HG02798 (cell line): ENCODE data around the gene BPIFB6.

Experiments used
- ATAC-seq: cut with Tn5 transposase; IDR thresholded peaks from one replicate; pipeline ENCODE4 v1.9.1; 2021; ENCODE audit warnings: mild to moderate bottlenecking; ENCODE audit not compliant: unreplicated experiment, poor library complexity

BPIFB6 gene

GRCh38 chr20:33082546-33082945, 51.1 kb downstream of the BPIFB6 start:
- ATAC-seq, result no peak

- ATAC-seq, result no peak
Observed at GRCh38 chr20:33083544-33084340, 52.3 kb downstream of the BPIFB6 start.

- ATAC-seq, result no peak
Observed at GRCh38 chr20:33084722-33085121, 53.3 kb downstream of the BPIFB6 start.

- no peak for ATAC-seq
Observed at GRCh38 chr20:33086052-33086722, 54.7 kb downstream of the BPIFB6 start.

- no peak for ATAC-seq
Observed at GRCh38 chr20:33091147-33091546, 59.7 kb downstream of the BPIFB6 start.

GRCh38 chr20:33091693-33092092, 60.2 kb downstream of the BPIFB6 start:
- ATAC-seq, result no peak

- ATAC-seq, result no peak
Observed at GRCh38 chr20:33092361-33092760, 60.9 kb downstream of the BPIFB6 start.

GRCh38 chr20:33093074-33093473, 61.6 kb downstream of the BPIFB6 start:
- ATAC-seq, result no peak

GRCh38 chr20:33093582-33093981, 62.1 kb downstream of the BPIFB6 start:
- ATAC-seq, result no peak
